GM19240 (cell line): ENCODE data around the gene CDKAL1.

Experiments used
- DNase-seq: peaks from one replicate; pipeline ENCODE4 v3.0.0; 2011; ENCODE audit warnings: low spot score; ENCODE audit not compliant: insufficient read length

Gene CDKAL1

DNA sequence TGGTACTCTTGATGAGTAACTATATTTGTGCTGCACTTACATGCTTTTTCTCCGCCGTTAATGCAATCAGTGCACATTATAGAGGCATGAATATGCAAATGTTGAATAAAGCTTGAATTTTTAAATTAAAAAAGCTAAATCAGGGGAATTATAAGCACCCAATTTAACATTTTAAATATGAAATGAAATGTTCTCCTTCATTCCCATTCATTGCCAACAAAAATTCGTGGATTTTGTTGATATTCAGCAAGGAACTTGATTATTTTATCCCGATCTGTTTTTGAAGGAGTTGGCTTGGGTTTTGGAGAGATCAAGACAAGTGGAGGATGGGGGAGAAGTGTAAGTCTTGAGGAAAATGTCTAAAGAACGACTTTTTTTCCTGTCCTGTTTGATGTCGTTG, 740.6 kb downstream of the CDKAL1 start:
- no peak for DNase-seq

DNA sequence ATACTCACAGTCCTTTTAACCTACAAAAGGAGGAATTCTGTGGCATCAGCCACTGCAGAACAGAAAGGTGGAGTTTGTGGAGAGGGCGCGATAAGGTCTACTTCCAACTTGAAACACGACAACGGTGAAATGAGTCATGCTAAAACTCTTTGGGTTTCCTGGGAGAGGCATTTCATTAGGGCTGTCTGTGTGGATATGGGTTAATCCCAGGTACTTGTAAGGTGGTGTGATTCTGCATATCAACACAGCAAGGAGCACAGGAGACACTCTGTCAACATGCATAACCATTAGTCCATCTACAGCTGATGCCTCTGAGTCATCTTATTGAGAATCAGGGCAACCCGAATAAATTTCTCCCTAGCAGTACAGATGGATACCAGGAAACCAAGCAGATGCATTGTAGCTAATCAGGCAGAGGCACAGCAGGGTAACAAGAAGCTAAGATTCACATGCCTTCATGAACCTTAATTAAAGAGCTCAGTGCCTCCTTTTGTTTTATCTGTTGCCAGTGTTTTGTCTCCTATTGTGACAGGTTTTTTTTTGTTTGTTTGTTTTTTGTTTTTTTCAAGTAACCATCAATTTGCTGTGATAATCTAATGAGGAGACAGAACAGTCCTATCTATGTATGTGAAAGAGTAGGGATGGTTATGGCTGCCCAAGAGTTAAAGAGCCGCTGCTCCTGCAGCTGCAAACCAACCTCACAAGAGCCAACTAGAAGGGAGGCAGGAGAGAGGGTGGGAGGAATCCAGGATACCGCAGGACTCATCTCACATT, 743.5 kb downstream of the CDKAL1 start:
- DNase-seq = no peak

DNA sequence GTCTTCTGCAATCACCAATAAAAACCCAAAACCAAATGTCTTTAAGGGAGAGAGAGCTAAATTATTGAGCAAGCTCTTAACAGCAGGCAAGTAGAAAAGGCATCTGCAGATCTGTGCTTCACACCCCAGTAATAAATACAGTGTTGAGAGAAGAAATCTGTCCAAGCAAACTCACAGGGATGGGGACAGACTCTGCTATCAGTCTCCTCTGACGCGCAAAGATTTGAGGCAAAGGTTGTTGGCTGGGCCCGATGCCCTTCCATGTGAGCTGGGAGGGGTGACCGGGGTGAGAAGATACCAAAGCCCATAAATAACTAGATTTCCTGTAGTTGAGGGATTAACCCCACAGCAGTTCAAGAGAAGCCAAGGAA, 744.1 kb downstream of the CDKAL1 start:
- no peak for DNase-seq

DNA sequence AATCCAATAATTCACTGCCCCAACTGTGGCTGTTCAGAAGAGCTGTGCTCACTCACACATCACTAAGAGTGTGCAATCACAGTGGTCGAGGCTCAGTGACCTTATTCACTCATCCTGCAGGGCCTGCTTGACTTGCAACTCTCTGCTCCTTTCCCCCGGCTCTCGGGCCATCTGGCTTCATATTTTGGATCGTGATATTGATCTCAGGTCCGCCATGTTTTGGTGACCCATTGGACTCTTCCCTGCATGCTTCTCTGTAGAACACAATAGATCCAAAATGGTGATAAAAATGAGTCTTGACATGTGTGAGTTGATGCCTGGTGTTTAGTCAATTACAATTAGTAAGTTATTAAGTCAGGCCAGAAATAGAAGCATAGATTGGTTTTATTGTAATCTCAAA, 745.4 kb downstream of the CDKAL1 start:
- no peak for DNase-seq

DNA sequence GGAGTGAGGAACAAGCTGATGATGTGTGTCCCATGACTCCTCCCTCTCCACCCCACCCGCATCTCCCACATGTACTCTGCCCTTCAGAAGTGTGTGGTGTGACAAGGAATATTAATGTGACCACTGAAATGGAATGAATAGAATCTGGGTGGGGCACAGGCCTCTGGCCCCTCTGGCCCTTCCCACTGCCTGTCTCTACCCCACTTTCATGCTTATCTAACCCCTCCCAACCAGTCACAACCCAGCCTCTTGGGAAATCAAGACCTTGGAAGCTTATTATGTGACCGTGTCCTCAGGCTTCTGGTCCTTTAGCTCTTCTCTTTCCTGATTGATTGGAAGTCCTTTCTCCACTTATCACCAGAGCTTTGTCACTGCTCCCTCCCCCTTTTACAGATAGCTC, 747.1 kb downstream of the CDKAL1 start:
- DNase-seq = no peak
